HK-2 (cell line): ENCODE measurements around the gene RXRB.

Experiments used
- DNase-seq: peaks from one replicate; pipeline ENCODE4 v3.0.0-alpha.2; 2018; ENCODE audit not compliant: unreplicated experiment

Gene RXRB

DNA sequence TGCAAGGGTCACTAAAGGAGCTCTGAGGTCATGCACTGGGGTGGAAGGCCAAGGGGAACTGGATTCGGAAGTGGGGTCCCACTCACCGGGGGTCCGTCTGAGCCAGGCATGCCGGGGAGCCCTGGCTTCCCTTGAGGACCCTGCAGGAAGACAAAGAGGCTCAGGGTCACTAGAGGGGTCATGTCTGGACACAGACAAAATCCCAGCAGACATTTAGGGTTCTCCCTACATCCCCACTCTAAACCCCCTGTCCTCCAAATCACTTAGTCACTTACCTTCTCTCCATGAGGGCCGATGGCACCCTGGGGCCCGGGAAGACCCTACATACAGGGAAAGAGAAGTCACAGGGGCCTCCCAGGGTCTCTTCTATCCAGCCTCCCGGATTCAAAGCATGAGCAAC is 23.6 kb downstream of the RXRB start:
- DNase-seq = no peak

DNA sequence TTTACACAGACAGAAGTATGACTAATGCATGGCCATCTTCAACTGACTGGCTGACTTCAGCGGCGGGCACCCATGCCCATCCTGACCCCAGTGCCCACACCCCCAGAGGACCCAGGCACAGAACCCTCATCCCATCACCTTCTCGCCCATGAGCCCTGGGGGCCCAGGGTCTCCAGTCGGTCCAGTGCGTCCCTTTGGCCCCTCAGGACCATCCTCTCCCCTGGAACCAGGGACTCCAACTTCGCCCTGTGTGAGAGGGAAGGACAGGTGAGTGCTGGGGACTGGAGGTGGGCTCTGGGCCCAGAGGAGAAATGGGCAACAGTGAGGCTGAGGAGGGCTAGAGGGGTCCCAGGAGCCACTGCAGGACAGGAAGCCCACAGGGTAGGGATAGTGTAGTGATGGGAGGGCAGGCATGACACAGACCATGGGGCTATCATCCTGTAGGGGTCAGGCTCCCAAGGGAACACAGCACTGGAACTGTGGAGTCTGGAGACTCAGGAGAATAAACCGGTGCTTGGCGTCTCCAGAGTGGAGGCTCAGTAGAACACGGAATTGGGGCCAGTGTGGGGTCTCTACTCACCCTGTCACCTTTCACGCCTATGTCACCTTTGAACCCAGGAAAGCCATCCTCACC is 24.9 kb downstream of the RXRB start:
- DNase-seq = no peak

DNA sequence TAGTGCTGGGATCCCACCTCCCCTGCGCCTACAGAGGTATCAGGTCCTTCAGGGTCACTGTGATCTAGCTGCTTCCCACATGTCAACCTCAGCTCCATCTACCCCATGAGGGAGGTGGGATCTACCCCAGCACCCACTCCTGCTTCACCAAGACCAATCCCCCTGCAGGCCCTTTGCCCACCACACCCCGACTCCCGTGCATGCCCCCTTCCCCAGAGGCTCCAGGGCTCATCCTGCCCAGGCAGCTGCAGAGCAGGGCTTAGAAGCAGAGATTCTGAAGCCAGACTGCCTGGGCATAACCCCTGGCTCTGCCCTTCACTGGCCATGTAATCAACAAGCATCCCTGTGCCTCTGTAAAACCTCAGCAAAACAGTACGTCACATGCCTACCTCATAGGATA is 25.7 kb downstream of the RXRB start:
- no peak for DNase-seq

DNA sequence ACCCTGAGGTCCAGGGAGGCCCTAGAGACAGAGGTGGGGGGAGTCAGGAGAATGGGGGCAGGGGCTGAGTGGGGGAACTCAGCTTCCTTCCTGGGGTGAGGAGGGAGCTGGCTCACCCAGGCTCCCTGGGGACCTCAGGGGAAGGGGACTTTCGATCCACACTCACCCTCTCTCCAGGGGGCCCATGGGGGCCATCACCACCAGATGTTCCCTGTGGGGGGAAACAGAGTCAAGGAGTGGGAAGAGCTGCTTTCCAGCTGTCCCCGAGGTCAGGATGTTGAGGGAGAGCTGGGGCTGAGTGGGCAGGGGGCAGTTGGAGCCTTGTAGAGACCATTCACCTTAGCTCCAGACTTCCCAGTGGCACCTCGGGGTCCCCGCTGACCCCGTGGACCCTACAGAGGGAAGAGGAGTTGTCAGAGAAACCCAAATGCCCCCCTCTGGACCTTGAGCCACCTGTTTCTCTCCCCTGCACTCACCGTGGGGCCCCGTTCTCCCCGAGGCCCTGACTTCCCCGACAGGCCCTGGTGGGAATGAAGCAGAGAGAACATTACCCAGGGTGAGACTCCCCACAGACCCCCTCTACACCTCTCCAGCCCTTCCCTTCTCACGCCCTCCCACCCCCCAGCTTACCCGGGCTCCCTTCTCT is 26.8 kb downstream of the RXRB start:
- no peak for DNase-seq

DNA sequence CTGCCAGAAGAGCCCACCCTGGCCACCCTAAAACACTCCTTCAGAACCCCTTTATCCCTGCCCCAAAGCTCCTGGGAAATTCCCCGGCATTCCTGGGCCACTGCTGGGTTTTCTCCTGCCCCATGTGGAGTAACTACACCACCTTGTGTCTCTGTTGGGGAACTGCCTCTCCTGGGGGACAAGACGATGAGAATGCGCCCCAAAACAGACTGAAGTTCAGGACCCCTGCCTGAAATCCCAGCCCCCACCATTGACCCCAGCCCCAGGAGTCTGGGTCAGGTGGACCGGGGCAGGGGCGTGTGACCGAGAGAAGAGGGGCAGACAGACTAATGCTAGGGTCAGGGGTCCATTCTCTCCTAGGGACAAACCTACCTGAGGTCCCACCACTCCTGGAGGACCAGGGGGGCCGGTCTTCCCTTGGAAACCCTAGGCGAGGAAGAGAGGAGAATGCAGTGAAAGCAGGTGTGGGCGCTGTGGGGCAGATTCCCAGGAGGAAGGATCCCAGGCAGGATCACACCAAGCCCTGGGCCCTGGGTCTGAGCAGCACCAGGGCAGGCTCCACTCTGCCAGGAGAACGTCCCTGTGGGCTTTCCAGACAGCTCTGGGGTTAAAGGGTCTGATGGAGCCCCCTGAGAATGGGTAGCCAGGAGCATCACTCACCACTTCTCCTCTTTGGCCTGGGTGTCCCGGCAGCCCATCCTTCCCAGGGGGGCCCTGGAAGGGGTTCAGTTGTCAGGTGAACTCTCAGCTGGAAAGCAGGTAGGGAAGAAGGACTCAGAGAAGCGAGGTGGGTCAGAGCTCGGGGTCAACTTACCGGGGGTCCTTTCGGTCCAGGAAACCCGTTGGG is 27.6 kb downstream of the RXRB start:
- peak; percentile 44 for DNase-seq

DNA sequence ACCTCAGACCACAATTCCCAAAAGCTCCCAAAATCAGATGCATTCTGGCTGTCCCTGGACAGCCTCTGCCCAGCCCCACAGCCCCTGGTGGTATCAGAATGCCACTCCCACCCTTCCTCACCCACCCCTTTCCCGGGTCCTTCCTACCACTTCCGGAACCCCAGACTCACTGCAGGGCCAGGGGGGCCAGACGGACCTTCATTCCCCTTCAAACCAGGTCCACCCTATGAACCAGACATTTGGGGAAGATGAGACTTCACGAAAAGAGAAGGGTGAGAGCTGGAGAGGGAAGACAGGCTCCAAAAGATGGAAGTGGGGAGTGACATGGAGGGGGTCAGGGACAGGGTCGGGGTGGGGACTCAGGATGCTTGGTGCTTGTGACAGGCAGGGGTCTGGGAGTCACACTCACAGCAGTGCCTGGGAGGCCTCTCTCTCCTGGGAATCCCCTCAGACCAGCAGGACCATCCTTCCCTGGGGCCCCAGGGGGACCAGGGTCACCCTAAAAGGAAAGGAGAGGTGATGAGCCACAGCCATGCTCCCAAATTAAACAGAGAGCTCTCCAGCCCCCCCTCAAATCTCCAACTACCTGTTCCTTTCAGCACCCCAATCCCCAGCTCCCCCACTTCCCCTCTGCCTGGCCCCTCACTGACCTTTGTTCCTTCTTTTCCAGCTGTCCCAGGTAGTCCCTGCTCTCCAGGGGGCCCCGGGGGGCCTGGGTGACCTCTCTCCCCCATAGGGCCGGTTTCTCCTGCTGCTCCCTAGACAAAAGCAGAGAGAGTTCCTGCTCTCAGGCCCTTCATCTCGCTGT is 28.4 kb downstream of the RXRB start:
- DNase-seq = no peak

DNA sequence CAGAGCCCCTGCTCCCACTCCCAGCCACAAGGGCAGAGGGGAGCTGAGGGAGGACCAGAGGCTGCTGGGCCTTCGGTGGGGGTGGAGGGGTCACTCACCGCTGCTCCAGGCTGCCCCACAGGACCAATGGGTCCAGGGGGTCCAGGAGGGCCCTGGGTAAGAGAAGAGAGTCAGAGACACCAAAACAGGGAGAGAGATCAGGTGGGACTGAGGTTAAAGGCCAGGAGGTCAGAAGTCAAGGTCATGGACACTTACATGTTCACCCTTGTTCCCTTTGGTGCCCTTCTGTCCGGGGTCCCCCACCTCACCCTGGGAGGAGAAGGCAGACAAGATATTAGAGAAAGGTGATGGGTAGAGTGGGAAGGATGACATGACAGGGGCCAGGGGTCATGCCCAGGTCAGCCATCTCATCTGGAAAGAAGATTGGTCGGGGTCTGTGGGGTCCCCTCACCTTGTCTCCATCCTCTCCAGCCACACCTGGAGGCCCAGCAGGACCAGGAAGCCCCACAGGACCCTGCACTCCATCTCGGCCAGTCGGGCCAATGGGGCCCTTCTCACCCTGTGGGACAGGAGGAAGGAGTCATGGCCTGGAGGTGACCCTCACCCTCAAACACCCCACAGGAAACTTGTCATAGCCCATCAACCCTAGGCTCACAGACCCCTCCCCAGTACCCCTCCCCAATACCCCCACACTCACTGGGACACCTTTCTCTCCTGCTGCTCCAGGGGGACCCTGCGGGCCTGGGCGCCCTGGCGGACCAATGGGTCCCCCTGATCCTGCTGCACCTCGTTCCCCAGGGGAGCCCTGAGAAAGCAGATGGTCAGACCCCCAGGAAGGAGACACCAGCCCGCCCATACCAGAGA is 29.2 kb downstream of the RXRB start:
- no peak for DNase-seq

DNA sequence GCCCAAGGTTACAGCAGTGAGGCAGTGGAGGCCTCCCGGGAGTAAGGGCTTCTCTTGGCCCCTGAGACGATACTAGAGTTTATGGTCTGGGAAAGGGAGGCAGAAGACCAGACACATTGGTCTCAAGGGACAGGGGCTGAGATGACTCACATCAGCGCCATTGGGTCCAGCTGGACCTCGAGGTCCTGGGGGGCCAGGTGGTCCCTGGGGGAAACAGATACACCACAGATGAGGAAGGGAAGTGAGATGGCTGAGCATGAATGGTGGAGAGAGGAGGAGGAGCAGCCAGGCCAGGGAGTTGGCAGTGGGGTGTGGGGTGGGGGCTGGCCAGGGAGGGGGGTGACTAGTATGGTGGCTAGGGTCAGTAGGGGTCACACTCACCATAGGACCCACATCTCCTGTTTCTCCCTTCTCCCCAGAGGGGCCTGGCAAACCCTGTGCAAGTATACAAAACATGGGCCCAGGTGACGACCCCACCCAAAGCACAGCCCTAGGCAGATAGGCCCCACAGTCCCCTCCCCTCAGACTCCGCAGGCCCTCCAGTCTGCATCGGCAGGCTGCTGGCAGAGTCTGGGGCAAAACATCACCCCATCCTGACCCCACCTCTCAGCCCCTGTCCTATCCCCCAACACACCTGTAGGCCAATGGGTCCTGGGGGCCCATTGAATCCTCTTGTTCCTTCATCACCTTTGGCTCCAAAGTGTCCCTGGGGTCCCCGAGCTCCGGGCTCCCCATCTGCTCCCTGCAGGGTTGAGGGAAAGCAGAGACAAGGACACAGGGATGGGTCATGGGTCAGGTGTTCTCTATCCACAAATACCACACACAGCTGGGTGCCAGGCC is 30.1 kb downstream of the RXRB start:
- DNase-seq = no peak

DNA sequence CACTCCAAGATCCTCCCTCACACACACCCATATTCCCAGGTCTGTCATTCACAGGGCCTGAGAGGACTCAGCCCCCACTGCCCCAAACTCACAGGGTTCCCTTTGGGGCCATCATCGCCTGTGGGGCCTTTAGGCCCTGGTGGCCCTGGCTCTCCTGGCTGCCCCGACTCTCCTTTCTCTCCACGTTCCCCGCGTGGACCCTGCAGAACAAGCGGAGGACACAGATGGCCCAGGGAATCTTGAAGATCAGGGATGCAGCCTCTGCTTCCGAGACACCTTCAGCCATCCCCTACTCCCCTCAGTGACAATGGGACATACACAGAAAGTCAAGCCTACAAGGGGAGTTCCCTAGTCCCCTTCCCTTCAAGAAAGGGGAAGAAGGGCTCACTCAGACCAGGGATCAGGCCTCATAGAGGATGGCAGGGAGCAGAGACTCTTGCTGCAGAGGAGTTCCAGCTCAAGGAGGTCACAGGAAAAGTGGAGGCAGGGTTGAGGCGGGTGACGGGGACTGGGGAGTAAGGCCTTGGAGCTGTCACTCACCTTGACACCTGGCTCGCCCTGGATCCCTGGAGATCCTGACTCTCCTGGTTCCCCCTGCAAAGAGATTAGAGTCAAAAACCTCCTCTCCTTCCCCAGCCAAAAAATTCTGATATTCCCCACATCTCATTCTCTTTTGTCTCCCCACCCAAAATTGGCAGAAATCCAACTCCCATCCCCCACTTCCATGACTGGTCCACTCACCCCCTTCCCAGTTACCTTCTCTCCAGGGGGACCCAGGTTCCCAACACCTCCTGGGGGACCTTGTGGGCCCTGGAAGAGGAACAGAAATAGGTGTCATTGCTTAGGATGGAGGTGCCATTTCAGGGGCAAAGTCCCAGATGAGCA is 30.9 kb downstream of the RXRB start:
- no peak for DNase-seq

DNA sequence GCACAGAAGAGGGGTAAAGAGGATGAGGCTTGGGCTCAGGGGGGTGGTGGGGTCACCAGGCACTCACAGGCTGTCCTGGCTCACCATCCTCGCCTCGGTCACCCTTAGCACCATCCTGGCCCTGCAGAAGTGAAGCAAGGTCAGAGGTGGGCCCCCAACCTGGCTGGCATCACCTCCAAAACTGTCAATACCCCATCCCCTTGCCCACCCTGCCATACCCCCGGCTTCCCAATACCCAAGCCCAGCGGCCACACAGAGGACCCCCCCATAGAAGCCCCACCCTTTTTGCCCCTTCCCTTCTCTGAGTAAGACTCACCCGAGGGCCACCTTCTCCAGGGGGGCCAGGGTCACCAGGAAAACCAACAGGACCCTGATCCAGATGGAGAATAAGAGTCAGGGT is 31.8 kb downstream of the RXRB start:
- DNase-seq = no peak

DNA sequence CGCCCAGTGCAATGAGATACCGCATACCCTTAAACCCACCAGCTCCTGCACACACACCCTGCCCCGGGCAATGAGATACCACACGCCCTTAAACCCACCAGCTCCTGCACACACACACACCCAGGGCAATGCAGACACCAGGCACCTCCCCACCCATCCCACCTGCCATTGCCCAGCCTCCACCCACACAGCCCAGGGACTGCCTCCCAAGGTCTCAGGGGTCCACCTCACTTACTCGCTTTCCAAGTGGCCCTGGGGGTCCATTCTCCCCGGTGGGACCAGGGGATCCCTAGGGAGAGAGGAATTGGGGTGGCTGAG is 32.2 kb downstream of the RXRB start:
- no peak for DNase-seq

DNA sequence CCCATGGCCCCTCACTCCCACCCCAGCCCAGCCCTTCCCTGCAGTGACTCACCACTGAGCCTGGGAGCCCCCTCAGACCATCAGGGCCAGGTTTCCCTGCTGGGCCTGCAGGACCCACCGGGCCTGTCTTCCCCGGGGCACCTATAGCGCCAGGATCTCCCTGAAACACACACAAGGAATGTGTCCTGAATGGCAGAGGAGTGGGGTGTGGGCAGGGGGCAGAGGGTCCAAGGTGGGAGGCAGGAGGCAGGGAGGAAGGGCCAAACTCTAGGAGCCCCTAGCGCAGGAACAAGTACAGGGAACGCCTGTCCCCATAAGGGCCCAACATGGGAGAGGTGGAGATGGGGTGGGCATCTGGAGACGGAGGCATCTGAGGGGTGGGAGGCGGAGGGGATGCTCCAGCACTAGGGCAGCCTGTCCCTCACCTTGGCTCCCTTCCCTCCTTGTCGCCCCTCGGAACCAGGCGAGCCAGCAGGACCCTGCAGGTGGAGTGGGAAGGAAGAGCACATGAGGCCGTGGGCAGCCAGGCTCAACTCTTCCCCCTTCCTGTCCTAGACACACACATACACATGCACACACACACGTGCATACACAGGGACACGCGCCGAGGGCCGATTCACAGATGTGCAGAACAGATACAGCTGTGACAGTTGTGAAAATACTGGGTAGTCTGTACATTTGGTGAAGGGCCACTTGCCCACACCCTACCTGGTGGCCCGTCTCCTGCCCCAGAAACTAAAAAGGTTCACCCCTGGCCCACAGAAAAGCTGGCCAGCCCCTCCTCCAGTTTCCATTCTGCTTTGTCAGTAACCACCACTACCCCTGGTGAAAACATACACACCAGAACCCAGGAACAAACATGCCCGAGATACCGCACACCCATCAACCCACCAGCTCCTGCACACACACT is 32.8 kb downstream of the RXRB start:
- no peak for DNase-seq

DNA sequence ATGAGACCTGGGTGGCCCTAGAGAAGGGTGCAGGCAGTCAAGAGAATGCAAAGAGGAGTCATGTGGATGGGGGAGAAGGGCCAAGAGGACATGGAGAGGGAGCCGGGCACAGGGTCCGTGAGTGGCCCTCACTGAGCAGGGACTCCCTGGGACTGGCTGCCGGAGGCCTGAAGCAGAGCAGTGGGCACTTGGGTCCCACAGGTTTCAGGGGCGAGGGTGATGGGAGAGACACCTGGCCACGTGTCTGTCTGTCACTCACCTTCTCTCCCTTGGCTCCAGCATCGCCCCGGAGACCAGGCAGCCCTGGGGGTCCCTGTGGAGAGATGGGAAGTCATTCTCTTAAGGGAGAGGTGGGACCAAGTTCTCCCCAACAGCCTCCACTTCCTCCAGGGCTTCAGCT is 33.7 kb downstream of the RXRB start:
- no peak for DNase-seq

DNA sequence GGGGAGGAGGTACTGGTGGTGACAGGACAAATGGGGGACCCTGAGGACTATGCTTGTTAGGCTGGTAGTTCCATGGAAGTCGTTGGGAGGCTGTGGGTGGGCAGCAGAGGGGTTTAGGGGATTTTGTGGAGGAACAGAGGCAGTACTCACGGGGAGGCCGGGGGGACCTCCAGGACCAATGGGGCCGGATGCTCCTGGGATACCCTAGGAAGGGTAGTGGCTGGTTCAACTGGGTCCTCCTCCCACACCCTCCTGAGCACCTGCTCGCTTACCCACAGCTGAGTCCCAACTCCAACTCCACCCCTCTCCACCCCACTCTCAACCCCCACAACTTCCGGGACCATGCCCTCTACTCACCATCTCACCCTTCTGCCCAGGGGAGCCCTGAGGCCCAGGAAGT is 34.1 kb downstream of the RXRB start:
- DNase-seq = no peak

DNA sequence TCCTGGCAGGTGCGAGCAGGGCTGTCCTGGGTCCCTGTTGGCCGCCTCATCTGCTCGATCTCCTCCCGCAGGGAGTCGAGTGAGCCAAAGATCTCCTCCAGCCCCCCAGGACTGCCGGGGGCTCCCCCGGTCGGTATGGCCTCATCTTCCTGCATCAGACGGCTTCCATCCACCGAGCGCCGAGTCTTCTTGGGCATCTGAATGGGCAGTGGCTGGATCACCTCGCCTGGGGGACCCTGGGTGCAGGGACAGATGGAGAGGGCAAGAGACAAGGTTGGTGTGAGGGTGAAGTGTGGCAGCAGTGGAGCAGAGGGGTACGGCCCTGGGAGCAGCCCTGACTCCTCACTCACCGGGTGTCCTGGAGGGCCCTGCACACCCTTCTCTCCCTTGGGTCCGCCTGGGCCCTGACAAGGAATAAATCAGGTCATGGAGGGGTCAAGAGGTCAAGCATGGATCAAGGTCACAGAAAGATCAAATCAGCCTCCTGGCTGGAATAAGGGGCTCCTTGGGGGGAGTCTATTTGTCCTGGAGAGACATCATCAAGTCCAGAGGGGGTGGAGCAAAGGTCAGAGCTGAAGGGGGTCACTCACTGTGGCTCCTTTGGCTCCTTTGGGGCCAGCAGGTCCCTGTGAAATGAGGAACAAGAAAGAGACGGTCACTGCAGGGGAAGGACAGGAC is 34.7 kb downstream of the RXRB start:
- DNase-seq = no peak

DNA sequence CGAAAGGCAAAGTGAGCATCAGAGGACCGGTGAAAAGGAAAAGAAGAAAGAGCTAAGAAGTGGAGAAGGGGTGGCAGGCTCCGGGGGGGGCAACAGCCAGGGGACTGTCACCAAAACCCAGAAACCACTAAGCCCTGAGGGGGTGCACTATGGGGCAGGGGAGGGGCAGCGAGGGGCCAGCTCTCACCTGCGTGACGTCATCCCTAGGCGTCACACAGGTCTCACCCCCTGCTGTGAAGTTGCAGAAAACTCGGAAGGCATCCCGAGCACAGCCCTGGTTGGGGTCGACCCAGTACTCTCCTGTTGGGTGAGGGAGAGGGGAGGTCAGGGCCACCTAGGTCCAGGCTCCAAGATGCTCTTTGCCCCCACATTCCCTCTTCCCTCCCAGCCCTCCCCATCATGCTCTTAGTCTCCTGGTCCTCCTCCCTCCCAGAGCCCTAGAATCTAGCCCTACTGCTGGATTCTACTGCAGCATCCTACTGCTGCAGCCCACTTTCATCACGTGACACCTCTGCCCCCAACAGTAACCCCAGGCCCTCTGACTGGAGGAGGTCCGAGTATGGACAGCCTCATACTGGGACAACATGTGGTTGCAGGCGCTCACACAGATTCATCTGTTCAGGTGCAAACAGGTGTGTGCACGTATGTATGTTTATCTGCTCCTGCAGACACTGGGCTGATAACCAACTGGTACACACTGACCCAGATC is 35.6 kb downstream of the RXRB start:
- DNase-seq = no peak

DNA sequence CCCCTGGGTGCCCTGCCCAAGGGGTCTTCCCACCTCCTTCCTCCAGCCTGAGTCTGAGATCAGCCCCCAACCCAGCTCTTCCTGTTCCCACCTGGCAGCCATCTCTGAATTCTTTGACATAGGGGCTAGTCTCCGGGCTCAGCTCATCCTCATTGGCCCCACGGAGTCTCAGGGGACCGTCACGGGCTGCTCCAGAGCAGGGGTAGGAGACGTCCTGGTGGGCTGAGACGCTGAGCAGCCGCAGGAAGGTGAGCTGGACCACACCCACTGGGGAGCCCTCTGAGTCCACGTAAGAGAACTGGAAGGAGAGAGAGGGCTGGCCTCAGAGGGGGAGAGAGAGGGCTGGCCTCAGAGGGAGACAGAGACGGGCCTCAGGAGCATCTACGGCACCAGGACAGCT is 36.3 kb downstream of the RXRB start:
- no peak for DNase-seq
